ENCODE results near the gene LRRTM3.

Gene LRRTM3

GRCh38 chr10:67022099-67022498 is 96.3 kb downstream of the LRRTM3 start:
- DNase-seq (ENCODE audit: low read depth), result no peak

DNA sequence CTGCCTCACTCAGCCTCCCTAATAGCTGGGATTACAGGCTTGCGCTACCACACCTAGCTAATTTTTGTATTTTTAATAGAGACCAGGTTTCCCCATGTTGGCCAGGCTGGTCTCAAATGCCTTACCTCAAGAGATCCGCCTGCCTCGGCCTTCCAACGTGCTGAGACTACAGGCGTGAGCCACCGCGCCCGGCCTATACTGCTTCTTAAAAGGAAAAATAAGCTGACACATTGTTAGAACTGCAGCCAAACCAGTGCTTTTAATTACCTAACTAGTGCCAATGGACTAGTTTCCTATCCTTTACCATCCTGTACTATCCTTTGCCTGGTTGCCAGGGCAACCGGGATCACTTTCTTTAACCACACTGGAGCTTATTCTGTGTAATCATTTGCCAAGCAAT is 108.0 kb downstream of the LRRTM3 start:
- DNase-seq (ENCODE audit: low read depth), result no peak

DNA sequence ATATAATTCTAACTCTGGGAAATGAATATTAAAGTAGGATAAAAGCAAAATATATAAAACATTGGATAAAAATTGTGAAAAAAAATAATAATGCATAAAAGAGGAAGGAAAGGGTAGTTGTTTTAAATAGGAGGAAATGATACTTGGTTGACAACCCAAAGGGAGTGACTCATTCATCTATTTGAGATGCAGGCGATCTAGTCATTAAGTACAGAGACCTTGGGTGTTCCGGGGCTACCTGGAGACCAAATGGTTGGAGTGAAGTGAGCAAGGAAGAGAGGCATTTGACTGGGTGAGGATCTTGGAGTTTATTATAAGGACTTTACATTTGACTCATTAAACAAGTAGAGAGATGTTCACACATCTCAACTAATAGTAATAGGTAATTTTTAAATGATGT is 111.0 kb downstream of the LRRTM3 start:
- DNase-seq (ENCODE audit: low read depth), result no peak

- DNase-seq (ENCODE audit: low read depth), result no peak
Measured at GRCh38 chr10:67043041-67043440, 117.2 kb downstream of the LRRTM3 start.

- no peak for DNase-seq (ENCODE audit: low read depth)
Measured at GRCh38 chr10:67045404-67045803, 119.6 kb downstream of the LRRTM3 start.

- no peak for DNase-seq (ENCODE audit: low read depth)
Measured at GRCh38 chr10:67046507-67046906, 120.7 kb downstream of the LRRTM3 start.

- no peak for DNase-seq (ENCODE audit: low read depth)
Measured at GRCh38 chr10:67049988-67050387, 124.2 kb downstream of the LRRTM3 start.

DNA sequence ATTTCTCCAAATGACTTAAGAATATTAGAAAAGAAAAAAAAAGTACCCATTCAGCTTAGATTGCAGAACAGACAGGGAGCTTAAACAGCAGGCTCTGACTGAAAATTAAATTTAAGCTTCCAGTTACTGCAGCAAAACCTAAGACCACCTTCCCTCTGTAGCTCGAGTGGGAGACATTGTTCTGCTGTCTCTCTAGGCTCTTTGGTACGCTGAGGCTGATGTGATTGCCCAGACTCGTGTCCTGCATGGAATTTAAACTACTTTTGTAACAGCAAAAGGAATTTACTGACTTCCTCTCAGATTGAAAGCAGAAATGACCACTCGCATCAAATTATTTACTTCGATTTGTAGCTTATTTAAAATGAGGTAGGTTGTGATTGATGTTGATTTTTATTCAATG is 124.6 kb downstream of the LRRTM3 start:
- DNase-seq (ENCODE audit: low read depth), result no peak

- no peak for DNase-seq (ENCODE audit: low read depth)
Measured at GRCh38 chr10:67072654-67073053, 146.8 kb downstream of the LRRTM3 start.

GRCh38 chr10:67075491-67075971 is 149.7 kb downstream of the LRRTM3 start:
- no peak for DNase-seq (ENCODE audit: low read depth)

GRCh38 chr10:67076144-67076543 is 150.3 kb downstream of the LRRTM3 start:
- no peak for DNase-seq (ENCODE audit: low read depth)

DNA sequence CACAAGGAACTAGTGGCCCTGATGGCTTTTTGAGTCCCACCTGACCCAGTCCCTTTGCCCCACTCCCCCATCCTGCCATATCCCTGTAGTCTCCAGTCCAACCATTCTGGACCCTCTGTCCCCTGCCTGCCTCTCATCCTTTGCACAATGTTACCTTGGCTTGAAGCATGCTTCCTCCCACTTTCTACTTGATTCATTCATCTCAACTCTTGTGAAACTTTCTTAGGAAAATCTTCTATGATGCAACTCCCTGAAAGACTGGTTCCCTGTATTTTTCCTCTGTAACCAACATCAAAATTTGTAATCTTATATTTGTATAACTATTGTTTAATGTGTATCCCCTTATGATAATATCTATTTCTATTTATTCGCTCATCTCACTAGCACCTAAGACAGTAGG is 151.5 kb downstream of the LRRTM3 start:
- no peak for DNase-seq (ENCODE audit: low read depth)

DNA sequence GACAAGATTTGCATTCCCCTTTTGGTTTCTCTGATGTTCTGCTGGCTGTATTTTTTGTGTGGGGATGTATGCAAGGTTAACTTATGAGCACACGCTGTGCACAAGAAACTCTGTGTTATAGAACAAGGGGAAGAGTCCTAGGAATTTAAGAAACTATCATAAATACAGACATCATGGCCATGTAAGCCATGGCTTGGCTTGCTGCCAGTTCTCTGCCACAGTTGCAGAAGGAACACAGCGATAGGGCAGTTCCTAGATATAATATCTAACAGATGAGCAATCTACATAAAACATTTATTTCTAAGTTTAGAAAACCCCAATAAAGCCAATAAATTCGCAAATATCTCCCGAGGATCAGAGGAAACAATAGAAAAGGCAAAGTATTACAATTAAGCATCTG is 153.3 kb downstream of the LRRTM3 start:
- DNase-seq (ENCODE audit: low read depth), result no peak

GRCh38 chr10:67086327-67087134 is 160.7 kb downstream of the LRRTM3 start:
- no peak for DNase-seq (ENCODE audit: low read depth)

- DNase-seq (ENCODE audit: low read depth), result no peak
Measured at GRCh38 chr10:67087135-67087425, 161.2 kb downstream of the LRRTM3 start.

DNA sequence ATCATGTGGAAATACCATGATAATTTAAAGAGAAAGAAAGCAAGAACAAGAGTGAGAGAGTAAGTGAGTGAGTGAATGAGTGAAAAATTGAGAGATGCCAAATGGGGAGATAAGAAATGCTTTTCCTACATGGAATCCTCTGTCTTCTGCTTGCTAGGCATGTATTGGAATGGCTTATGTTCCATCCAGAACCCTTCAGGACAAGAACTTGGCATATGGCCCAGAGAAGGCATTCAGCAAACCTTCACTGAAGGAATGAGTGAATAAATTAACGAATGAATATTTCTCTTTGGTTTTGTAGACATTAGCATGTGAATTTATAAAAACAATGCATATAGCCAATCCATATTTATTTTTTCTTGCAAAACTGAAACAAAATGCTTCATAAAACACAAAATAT is 162.2 kb downstream of the LRRTM3 start:
- no peak for DNase-seq (ENCODE audit: low read depth)

GRCh38 chr10:67095531-67095930 is 169.7 kb downstream of the LRRTM3 start:
- DNase-seq (ENCODE audit: low read depth), result no peak

- no peak for DNase-seq (ENCODE audit: low read depth)
Measured at GRCh38 chr10:67098461-67098860, 172.6 kb downstream of the LRRTM3 start.

DNA sequence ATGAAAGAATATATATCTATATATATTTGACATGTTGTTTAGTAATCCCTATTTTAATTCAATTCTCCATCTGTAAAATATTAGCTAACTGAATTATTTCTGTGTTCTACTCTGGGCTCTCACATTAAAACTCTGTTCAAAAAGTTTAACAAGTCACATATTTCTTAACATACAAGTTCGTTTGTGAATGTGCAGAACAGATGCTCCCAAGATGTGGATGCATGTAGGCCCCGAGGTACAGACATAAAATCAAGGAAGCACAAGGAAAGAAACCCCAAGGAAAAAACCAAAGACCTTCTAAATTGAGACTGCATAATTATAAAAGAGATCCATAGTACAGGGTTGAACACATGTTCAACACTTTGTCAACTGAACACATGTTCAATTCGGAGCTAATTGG is 175.1 kb downstream of the LRRTM3 start:
- no peak for DNase-seq (ENCODE audit: low read depth)

- no peak for DNase-seq (ENCODE audit: low read depth)
Measured at GRCh38 chr10:67107670-67108069, 181.8 kb downstream of the LRRTM3 start.

- DNase-seq (ENCODE audit: low read depth), result no peak
Measured at GRCh38 chr10:67110286-67110685, 184.4 kb downstream of the LRRTM3 start.

DNA sequence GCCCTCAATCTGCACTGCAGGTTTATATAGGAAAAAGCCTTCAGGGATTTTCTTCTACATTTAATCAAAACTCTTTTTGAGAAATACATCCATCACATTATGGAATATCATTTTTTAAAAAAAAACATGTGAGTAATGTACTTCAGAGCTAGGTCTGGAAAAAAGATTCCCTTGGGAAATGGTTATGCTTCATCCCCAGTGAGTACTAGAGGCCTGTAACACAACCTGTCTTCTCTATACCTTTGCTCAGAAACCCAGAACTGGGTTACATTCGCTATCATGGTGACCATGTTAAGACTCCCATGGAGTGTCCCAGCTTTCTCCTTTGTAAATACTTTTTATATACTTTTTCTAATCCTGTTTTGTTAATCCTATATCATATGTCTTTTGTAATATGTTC is 186.9 kb downstream of the LRRTM3 start:
- no peak for DNase-seq (ENCODE audit: low read depth)

GRCh38 chr10:67114945-67115344 is 189.1 kb downstream of the LRRTM3 start:
- DNase-seq (ENCODE audit: low read depth), result no peak

DNA sequence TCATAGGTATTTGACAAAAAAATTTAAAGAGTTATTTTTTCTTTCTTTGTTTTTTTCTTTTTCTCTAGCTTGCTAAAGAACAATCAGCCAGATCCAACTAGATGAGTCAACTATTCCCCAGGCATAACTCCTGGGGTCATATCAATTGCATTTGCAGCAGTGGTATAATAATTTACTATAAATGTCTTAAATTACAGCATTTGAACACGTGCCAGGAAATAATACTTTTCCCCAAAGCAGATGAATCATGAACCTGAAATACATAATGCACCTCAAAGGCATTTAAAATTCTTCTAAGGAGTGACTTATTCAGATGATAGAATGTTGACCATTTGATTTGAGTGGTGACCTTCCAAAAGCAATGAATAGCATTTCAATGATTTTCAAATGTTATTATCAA is 190.1 kb downstream of the LRRTM3 start:
- no peak for DNase-seq (ENCODE audit: low read depth)
